Renal pelvis (tissue), 4 donors: Measurements from ENCODE around the gene KIF21B. TPM values are rescaled to one million over a fixed set of nuclear protein-coding genes. Genes with fewer than 3 reads are reported as not detected.
"Not testable (repeated sequence)": the region's sequence is repeated elsewhere in the genome, so short reads cannot be mapped to it uniquely, and the experiment has no call there.

ENCODE experiments used
- DNase-seq: peaks from one replicate; pipeline ENCODE4 v3.0.0-alpha.2; 2013
- polyA plus RNA-seq, 3 donors: library from polyadenylated mRNA; unstranded; fragments of 120-200 nt; gene quantifications; one replicate each; pipeline ENCODE4 v1.2.1, GENCODE V29; 2013; ENCODE audit not compliant: insufficient read length in 3 of 3

Gene KIF21B
- polyA plus RNA-seq, 3 donors, result 2.4 to 3.2 (median 2.9) TPM

DNA sequence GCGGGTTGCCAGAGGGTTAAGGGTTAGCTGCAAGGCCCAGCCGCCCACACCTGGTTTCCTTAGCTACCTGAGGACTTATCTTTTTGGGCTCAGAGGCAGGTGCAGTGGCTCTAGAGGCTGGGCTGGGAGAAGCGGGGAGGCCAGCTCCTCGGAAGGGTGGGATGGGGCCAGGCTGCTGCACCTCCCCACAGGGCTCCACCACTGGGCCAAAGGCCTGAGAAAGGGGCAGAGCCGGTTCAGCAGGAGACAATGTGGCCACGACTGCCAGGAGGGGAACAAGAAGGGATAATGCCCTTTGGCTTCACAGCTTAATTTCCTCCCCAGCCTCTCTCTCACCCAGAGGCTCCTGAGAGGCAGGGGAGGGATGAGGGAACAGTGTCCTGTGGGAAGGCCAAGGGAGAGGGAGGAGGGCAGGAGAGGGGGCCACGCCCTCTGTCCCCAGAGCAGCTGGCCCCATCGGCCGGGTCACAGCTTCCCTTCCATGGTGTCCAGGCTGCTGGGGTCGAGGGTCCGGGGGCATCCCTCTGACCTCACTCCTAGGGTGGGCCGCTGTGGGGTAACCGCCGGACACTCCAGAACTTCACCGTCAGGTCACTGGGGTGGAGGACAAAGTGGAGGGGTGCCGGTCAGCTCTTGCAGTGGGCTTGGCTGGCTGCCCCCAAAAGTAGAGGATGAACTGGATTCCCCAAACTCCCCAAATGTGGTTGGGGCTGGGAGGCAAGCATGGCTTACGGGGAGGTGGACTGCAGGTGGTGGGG, 50.4 kb downstream of the KIF21B start:
- DNase-seq, result no peak

DNA sequence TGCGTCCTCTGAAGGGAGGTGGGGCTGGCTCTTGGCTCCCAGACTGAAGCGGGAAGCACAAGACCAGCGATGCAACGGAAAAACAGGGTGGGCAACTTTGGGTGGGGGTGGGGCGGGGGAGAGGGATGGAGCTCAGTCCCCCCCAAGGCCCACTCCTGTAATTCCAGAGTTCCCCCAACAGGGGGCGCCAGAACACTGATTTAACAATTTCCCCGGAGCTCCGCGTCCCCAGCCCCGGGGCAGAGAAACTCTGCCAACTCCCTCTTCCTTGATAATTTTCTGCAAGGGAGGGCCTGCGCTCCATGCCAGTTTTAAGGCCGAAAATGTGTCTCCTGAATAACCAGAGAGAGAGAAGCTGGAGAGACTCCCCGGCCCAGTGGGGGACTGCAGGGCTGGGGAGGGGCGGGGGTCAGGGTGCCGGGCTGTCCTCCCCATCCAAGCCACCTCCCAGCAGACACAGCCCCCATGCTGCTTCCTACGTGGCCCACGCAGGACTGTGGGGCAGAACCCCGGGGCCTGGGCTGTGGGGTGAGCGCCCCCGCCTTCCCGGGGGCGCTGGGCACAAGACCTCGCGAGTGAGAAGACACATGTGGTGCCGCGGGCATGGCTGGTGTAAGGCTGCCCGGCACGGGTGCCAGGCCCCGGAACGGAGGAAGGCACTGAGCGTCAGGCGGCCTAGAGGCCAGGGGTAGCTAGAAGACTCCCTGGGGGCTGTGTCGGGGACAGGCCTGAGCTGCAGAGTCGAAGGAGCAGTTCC, 51.4 kb downstream of the KIF21B start:
- DNase-seq, result peak; percentile 71

DNA sequence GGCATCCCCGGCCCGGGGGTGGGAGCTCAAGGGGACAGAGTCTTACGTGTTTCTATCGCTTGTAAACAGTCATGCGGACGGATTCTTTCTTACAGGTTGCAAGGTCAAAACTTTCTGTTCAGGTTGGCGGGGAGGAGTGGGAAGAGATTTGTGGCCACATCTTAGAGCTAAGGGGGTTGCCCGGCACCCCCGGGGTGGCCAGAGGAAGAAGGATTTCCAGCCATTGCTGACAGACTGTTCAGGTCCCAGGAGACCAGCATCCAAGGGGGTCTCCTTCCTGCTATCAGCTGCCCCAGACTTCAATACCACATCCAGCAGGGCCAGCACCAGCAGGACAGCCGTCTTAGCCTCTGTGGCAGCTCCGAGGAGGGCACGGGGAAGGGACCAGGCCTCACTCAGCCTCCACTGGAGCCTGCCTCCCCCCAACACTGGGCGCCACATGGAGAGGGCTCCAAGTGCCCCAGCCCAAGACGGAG, 52.0 kb downstream of the KIF21B start:
- DNase-seq, result no peak

DNA sequence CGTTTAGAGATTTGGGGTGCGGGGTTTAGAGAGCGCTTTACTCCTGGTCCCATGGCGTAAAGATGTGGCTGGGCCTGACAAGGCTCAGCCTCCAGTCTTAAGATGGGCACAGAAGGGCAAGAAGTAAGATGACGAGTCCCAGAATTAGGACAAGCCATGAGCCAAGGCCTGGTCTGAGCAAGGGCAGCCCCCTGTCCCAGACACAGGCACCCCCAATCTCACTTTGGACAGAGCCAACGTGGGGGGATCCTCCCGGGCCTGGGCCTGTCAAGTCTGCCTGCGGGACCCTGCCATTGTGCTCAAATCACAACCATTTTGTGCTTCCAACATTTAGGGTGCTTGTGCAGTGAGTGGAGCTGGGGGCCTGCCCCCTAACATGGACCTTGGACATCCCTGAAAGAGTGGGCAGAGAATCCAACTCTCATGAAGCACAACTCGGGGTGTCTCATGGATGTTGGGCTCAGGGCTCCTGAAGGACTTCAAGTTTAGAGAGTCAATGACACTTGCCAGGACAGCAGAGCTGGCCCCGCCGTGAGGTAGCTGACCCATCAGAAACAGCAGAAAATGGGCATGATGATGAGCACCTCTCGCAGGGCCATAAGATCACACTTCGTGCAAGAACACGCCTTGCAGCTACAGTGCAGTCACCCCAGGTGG, 52.6 kb downstream of the KIF21B start:
- DNase-seq, result no peak

DNA sequence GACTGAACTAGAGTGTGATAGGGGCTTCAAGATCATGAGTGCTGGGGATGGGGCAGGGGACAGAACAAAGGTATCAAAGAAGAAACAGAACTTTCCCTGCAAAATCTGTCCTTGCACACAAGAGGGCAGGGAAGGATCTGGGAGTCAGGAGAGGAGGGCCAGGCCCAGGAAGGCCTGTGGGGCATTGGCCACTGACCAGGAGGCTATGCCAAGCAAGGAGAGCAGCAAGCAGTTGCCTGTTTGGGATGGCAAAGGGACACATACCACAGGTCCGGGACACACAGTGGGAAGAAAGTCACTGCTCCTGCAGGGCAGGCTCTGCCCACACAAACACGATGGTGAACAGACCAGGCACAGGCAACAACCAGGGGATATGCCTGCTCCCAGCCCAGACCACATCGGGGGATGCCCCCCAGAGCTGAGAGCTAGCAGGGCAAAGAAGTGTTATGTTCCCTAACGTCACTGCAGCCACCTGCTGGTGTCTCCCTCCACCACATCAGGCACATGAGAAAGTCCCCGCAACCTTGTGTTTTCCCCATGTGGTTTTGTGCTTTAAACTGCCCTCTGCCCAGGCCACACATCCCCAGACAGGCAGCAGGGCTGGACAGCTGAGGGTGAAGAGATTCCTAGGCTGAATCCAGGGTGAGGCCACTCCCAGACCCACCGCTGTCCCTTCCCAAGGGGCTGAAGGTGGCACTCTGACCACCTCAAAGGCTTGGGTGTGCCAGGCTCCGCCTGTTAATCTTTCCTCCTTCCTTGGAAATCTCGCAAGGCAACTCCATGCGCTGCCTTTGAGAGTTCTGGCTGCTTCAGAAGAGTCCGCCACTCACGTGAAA, 53.6 kb downstream of the KIF21B start:
- DNase-seq, result no peak

DNA sequence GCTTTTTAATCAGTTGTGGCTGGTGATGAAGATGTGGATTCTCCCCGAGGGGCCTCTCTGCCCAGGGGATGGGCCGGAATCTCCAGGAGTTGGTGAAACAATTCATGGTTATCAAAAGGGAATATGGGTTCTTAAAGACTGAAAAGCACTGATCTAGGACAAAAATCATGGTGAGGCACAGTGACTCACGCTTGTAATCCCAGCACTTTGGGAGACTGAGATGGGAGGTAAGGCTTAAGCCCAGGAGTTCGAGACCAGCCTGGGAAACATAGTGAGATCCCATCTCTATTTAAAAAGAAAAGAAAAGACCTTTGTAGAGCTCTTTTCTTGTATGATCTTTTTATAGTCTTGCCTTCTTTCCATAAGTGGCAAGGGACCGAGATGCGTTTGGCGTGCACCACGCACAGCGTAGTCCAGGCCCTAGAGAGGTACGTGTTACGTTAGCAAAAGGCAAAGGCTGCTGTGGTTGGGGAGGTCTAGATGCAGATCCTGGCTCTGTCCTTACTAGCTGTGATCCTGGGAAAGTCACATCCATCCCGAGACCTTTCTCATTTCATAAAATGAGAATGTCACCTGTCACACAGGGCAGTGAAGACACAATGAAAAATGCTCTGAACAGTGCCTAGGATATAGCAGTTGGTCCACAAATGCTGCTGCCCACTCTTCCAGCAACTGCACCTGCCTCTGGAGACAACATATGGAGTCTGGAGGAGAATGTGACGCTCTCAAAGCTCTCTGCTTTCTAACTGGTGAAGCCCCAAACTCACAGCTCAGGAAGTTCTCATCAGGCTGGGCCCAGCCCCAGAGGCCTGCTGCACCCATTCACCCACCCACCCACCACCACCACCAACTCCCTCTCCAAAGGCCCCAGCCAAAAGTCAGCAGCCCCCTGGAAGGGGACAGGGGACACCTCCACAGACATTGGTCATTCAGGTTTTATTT, 54.8 kb downstream of the KIF21B start:
- no peak for DNase-seq

DNA sequence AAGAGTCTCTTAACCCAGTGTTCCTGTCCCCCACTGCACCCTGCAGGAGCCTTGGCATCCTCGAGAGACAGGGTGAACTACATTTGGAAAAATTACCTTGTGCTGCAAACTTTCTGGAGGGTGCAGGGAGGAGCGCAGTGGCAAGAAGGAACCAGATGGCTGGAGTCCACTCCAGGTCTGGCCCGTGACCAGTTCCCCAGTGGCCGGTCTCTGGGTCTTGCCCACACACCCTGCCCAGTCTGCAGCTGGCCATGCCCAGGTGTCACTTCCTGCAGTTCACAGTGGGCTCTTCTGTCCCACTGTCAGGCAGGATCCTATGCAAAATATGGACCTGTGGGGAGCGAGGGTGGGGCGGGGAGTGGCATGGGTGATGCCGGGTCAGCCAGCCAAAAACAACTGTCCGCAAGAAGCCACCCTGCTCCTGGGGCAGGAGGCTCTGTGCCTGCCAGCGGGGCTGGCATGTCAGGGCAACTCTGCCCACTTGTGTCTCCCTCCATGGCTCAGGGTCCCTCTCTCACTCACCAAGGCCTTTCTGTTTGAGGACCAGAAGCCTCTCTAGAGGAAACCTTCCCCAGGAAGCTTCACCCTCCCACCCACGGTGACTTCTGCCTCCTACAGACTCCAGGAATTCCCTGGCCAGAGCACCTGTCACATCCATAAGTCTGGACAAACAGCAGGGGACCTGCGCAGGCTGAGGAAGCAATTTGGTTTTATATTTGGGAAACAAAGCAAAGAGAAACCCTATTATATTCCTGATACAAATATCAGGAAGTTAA, 55.6 kb downstream of the KIF21B start:
- DNase-seq, result no peak

DNA sequence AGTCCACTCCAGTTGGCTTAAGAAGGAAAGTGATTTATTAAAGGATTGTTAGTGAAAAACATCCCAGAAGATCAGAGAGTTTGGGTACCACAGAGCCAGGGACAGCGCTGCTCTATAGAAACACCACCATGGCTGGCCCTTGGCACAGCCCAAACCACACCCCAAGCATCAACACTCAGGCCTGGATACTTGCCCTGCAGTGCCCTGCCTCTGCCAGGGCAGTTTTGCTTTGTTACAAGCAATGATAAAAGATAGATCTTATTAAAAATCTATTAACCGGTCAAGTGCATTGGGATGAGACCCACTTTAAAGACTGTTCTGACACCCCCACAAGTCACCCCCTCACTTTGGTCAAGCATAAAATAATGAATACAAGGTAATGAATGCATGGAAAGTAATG, 56.6 kb downstream of the KIF21B start:
- DNase-seq, result no peak

DNA sequence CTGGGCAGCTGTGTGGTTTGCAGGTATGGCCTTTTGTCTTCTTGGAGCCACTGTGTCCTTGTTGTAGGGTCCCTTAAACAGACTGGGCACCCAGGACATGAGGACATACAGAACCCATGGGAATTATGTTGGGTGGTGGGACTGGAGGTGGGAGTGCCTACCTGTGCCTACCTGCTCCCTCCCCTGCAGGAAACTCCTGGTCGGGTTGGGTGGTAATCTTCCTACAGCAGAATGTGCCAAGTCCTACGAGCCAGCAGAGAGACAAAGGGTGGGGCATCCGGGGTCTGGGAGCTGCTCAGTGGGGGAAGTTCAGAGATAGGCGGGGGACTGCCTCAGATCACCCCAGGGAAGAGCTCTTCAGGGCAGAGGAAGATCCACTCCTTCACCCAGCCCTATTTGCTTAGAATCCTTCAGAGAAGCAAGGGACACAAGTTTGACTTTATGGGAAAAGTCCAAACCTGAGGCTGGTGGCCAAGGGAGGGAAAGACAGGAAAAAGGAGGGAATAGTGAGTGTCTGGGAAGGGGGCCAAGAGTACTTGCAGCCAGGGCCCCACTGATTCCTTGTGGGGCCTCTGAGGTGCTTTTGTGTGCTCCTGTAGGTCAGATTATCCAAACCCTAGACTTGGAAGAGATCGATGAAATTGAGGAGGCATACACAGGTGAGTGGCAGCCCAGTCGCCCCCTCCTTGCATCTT, 58.3 kb downstream of the KIF21B start:
- no peak for DNase-seq

DNA sequence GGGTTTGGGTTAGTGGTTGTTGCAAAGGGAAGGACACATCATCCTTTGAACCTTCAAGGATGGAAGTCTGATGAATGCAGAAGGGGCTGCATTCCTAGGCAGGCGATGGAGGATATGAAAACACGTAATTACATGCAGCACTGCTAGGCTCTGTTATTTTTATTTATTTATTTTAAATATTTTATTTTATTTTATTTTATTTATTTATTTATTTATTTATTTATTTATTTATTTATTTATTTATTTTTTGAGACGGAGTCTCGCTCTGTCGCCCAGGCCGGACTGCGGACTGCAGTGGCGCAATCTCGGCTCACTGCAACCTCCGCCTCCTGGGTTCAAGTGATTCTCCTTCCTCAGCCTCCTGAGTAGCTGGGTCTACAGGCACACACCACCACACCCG, 59.6 kb downstream of the KIF21B start:
- DNase-seq, result not testable (repeated sequence)

DNA sequence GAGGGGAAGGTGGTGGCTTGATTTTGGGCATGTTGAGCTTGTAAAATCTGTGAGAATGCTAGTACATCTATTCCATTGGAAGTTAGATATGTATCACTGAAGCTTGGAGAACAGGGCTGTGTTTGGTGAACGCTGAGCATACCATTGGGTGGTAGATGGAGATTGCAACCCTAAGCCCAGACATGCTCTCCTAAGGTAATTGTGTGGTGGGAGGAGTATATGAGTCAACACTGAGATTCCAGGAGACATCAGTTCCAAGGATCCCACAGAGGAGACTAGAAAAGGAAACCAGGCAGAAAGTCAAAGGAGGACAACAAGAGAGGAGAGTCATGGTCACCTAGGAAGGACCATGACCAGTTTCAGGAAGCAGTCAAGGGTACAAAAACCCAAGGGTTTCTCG, 60.4 kb downstream of the KIF21B start:
- DNase-seq, result no peak

DNA sequence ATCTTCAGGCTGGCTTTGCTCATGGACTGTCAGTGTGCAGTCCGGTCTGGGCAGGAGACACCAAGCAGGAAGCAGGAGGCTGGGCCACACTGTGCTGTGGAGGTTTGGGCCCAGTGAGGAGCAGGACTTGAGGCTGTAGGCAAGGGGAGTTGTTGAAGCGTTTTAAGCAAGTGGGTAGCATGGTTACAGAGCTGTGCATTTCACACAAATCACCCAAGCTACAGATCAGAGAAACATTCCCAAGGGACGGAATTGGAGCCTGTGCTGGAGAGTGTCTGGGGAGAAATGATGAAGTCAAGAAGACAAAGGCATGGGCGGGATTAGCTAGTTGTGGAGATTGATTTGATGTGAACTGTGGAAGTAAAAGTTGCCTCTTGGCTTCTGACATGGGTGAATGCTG, 60.9 kb downstream of the KIF21B start:
- DNase-seq, result no peak

DNA sequence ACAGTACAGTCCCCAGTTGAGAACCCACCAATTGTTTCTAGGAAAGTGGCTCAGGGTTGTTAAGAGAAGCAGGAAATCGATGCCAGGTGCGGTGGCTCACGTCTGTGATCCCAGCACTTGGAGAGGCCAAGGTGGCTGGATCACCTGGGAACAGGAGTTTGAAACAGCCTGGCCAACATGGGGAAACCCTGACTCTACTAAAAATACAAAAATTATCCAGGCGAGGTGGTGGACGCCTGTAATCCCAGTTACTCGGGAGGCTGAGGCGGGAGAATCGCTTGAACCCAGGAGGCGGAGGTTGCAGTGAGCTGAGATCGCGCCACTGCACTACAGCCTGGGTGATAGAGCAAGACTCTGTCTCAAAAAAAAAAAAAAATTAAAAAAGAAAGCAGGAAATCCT, 61.4 kb downstream of the KIF21B start:
- DNase-seq, result not testable (repeated sequence)

DNA sequence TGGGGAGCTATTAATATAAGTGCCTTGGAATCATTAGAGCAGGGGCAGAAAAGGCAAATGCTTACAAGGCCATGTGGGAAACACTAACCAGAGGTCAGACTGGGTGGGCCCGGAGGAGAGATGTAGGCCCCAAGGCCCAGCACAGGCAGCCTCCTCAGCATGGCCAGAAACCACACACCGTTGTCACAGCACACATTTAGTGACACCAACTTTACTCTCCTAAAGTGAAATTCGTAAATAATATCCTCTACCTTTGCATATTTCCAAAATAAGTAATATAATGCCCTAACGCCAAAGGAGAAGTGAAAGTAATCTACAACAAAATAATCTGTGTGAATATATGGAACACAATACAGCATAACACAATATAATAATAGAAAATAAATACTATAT, 62.6 kb downstream of the KIF21B start:
- DNase-seq, result no peak

DNA sequence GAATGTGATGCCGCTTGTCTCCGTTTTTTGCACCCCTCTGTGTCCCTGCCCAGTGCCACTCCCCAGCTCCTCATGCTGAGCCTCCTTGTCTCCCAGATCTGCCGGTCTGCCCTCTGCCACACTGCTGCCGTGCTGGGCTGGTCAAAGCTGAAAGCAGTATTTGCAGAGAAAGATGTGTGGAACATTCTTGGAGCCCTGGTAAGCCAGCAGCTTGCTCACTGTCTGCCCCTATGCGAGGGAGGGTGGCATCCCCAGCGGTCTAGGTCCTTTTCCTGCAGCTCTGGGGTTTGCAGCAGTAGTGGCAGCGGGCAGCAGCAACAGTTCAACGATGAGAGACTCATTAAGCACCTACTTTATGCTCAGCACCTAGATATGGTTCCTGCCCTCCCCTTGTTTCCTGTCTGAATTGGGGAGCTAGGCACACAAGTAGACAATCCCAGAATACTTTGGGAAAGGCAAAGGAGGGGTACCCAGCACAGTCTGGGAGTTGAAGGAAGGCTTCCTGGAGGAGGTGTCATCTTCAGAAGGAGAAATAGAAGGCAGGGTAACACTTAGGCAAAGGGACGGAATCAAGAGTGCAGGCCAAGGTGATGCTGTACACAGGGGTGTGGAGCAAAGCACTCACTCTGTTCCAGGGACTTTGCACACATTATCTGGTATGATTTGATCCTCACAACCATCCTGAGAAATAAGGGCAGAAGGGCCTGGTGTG, 63.1 kb downstream of the KIF21B start:
- no peak for DNase-seq

DNA sequence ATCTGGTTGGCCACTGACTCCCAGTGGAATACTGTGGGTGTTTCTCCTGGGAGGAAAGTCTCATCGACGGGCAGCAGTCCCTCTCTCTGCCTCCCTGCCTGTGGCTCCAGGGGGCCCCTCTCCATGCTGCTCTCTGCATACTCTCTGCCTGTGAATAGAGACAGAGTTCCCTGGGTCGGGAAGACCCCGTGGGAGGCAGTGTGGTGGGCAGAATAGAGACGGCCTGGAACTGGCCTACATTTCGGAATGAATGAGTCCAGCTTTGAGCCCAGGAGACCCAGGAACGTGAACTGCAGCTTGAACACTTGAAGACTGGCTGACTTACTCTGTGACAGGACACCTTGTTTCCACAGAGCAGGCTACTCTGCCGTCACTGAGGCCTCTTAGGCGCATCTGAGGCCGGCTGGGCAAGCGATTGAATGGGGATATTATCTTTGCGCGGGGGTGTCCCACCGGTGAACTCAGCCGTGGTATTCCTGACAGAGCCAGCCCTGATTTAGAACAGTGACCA, 64.0 kb downstream of the KIF21B start:
- no peak for DNase-seq

DNA sequence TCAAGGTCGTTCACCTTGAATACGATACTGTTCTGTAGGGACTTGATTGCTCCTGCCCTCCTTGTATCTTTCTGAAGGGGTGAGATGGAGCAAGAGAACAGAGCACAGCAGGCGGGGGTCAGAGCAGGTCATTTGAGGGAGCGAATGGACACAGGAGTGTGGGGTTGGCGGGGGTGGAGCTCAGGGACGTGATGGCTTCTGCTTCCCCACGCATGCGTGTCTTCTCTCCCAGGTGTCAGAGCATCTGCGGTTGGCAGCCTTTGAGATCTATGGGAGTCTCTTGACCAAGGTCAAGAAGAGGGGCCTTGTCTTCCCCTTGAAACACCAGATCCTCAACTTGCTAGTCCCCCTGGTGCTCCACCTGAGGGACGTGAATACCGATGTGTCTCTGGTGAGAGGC, 64.9 kb downstream of the KIF21B start:
- DNase-seq, result no peak

DNA sequence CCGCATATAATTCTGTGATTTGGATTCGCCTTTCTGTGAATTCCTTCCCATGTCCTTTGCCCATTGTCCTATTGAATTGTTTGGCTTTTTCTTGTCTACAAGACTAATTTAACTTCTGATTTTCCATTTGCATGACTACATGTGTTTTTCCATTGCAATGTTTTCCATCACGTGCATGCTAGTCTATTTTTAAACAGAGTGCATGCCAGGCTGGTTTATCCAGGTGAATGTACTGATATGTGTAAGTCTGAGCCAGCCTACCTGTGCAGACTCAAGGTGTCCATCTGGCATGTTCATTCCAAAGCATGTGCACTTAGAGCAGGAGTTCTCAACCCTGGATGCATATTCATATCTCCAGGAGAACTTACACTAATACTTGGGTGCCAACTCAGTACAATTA, 69.1 kb downstream of the KIF21B start:
- DNase-seq, result no peak
